Retinal pigment epithelial cell (primary cell): Measurements from ENCODE around the gene TWIST2.

Experiments
- DNase-seq: peaks from one replicate; pipeline ENCODE4 v3.0.0-alpha.2; 2010; ENCODE audit warnings: low read depth
- H3K4me3 ChIP-seq: 2 replicates; pipeline ENCODE4 v1.5.1; 2011; ENCODE audit warnings: mild to moderate bottlenecking, low read length, control low read depth, moderate library complexity
- CTCF ChIP-seq: conservative IDR thresholded peaks from 2 replicates; pipeline ENCODE4 v1.5.1; 2011; ENCODE audit warnings: low read depth, low read length, control low read depth, inconsistent platforms

Gene TWIST2

GRCh38 chr2:238865015-238865719 lies 17.3 kb downstream of the TWIST2 start:
- H3K4me3 ChIP-seq, result no peak overlapping the region
- no peak for TF ChIP-seq CTCF
- DNase-seq, result no peak

GRCh38 chr2:238865744-238866355 lies 18.0 kb downstream of the TWIST2 start:
- no peak overlapping the region for H3K4me3 ChIP-seq
- DNase-seq, result no peak
- no peak for TF ChIP-seq CTCF

- TF ChIP-seq CTCF, result no peak
- H3K4me3 ChIP-seq, result no peak overlapping the region
- DNase-seq, result no peak
Measured at GRCh38 chr2:238866656-238867277, 18.9 kb downstream of the TWIST2 start.

- no peak for DNase-seq
- TF ChIP-seq CTCF, result no peak
- no peak overlapping the region for H3K4me3 ChIP-seq
Measured at GRCh38 chr2:238868067-238868524, 20.2 kb downstream of the TWIST2 start.

- no peak overlapping the region for H3K4me3 ChIP-seq
- no peak for TF ChIP-seq CTCF
- DNase-seq, result no peak
Measured at GRCh38 chr2:238868616-238869292, 20.9 kb downstream of the TWIST2 start.

- no peak for TF ChIP-seq CTCF
- no peak overlapping the region for H3K4me3 ChIP-seq
- no peak for DNase-seq
Measured at GRCh38 chr2:238869293-238870124, 21.6 kb downstream of the TWIST2 start.
